Liver (tissue), 9 donors: ENCODE results near the gene PRSS33. TPM values are rescaled to one million over a fixed set of nuclear protein-coding genes. Genes with fewer than 3 reads are reported as not detected.

Source experiments
- DNase-seq: peaks from one replicate; pipeline ENCODE4 v3.0.0-alpha.2; 2017; ENCODE audit warnings: low spot score
- H3K27ac ChIP-seq, 2 donors: one replicate each; pipeline ENCODE4 v1.7.0; 2013; ENCODE audit warnings: inconsistent platforms in 2 of 2, low read length in 2 of 2, control low read depth in 1 of 2, low read depth in 1 of 2, mild to moderate bottlenecking in 1 of 2
- H3K27me3 ChIP-seq, 4 donors: one replicate each; pipeline versions ENCODE4 v1.6.1 to v1.7.0; 2013; ENCODE audit warnings: low read length in 3 of 4, inconsistent platforms in 1 of 4, mild to moderate bottlenecking in 1 of 4, moderate library complexity in 1 of 4; ENCODE audit not compliant: control insufficient read depth in 4 of 4, insufficient read depth in 4 of 4
- H3K36me3 ChIP-seq, 4 donors: one replicate each; pipeline versions ENCODE4 v1.6.1 to v1.7.0; 2013; ENCODE audit warnings: low read length in 3 of 4, mild to moderate bottlenecking in 3 of 4, low read depth in 1 of 4, moderate library complexity in 1 of 4; ENCODE audit not compliant: control insufficient read depth in 4 of 4, insufficient read depth in 3 of 4
- H3K4me1 ChIP-seq, 4 donors: one replicate each; pipeline versions ENCODE4 v1.6.1 to v1.7.0; 2013; ENCODE audit warnings: low read length in 3 of 4, mild to moderate bottlenecking in 3 of 4, moderate library complexity in 1 of 4; ENCODE audit not compliant: control insufficient read depth in 4 of 4, insufficient read depth in 4 of 4
- H3K4me3 ChIP-seq, 3 donors: one replicate each; pipeline versions ENCODE4 v1.6.1 to v1.7.0; 2013; ENCODE audit warnings: low read length in 3 of 3, control low read depth in 1 of 3, low read depth in 1 of 3, mild to moderate bottlenecking in 1 of 3
- H3K9ac ChIP-seq, 2 donors: one replicate each; pipeline ENCODE4 v1.7.0; 2013; ENCODE audit warnings: low read length in 2 of 2, mild to moderate bottlenecking in 2 of 2, moderate library complexity in 2 of 2, control low read depth in 1 of 2, low read depth in 1 of 2
- H3K9me3 ChIP-seq, 4 donors: one replicate each; pipeline versions ENCODE4 v1.6.1 to v1.7.0; 2013; ENCODE audit warnings: low read length in 3 of 4; ENCODE audit not compliant: control insufficient read depth in 4 of 4
- ATF3 ChIP-seq: IDR thresholded peaks from 2 replicates; pipeline ENCODE4 v1.6.1; 2016; ENCODE audit warnings: antibody characterized with exemption
- CTCF ChIP-seq: fragments of 150-350 bp; IDR thresholded peaks from 2 replicates; pipeline ENCODE4 v1.5.1; 2017; ENCODE audit warnings: improper control_type of control experiment, low read depth, low read length; ENCODE audit not compliant: missing input control
- FOXA2 ChIP-seq: IDR thresholded peaks from 2 replicates; pipeline ENCODE4 v1.6.1; 2016; ENCODE audit warnings: antibody characterized with exemption
- GABPA ChIP-seq, 2 donors: IDR thresholded peaks in 1 of 2; conservative IDR thresholded peaks in 1 of 2; 2 replicates each; pipeline ENCODE4 v1.6.1; 2016; ENCODE audit warnings: antibody characterized with exemption in 2 of 2, mild to moderate bottlenecking in 1 of 2, moderate library complexity in 1 of 2
- HNF4A ChIP-seq, 2 donors: conservative IDR thresholded peaks; 2 replicates each; pipeline ENCODE4 v1.6.1; 2016; ENCODE audit warnings: antibody characterized with exemption in 2 of 2, mild to moderate bottlenecking in 2 of 2
- HNF4G ChIP-seq: IDR thresholded peaks from 2 replicates; pipeline ENCODE4 v1.6.1; 2016; ENCODE audit warnings: antibody characterized with exemption
- JUND ChIP-seq, 2 donors: IDR thresholded peaks; 2 replicates each; pipeline ENCODE4 v1.6.1; 2016; ENCODE audit warnings: antibody characterized with exemption in 2 of 2
- MAX ChIP-seq: IDR thresholded peaks from 2 replicates; pipeline ENCODE4 v1.6.1; 2016; ENCODE audit warnings: antibody characterized with exemption
- NR2F2 ChIP-seq: IDR thresholded peaks from 2 replicates; pipeline ENCODE4 v1.6.1; 2016; ENCODE audit warnings: antibody characterized with exemption
- RAD21 ChIP-seq, 2 donors: IDR thresholded peaks; 2 replicates each; pipeline ENCODE4 v1.6.1; 2016; ENCODE audit warnings: antibody characterized with exemption in 2 of 2, mild to moderate bottlenecking in 2 of 2
- REST ChIP-seq: IDR thresholded peaks from 2 replicates; pipeline ENCODE4 v1.6.1; 2016; ENCODE audit warnings: antibody characterized with exemption, mild to moderate bottlenecking
- RXRA ChIP-seq, 2 donors: IDR thresholded peaks; 2 replicates each; pipeline ENCODE4 v1.6.1; 2017 to 2018; ENCODE audit warnings: antibody characterized with exemption in 2 of 2, mild to moderate bottlenecking in 1 of 2
- SP1 ChIP-seq: IDR thresholded peaks from 2 replicates; pipeline ENCODE4 v1.6.1; 2018; ENCODE audit warnings: antibody characterized with exemption, mild to moderate bottlenecking
- TAF1 ChIP-seq: conservative IDR thresholded peaks from 2 replicates; pipeline ENCODE4 v1.6.1; 2016; ENCODE audit warnings: antibody characterized with exemption, mild to moderate bottlenecking
- ZBTB33 ChIP-seq: IDR thresholded peaks from 2 replicates; pipeline ENCODE4 v1.6.1; 2016; ENCODE audit warnings: antibody characterized with exemption
- WGBS: extraction: QIAGEN DNeasy Blood & Tissue Kit; methylation state at CpG from one replicate; pipeline ENCODE4 v1.1.7; 2013; 5-methylcytosine and 5-hydroxymethylcytosine counted together
- polyA plus RNA-seq, 2 donors: library from polyadenylated mRNA; stranded (reverse) in 1 of 2; unstranded in 1 of 2; fragments of 200-250 nt in 1 of 2; fragments of >200 nt in 1 of 2; fragmentation: Nextera tagmentation in 1 of 2; extraction: Ambion mirVana in 1 of 2; gene quantifications; one replicate each; pipeline versions ENCODE4 v1.2.1 to v1.2.3, GENCODE V29; 2013 to 2015
- total RNA-seq, 2 donors: library from RNA; depleted of rRNA; stranded (reverse); fragments of >200 nt; gene quantifications; one replicate each; pipeline ENCODE4 v1.2.3, GENCODE V29; 2014
- donor health status: healthy.
- donor health status: healthy.
- donor health status: healthy.
- donor health status: healthy.
- donor health status: healthy.

The PRSS33 gene
- total and polyA plus RNA-seq, 4 donors = not detected

GRCh38 chr16:2782583-2783351, 4.6 kb downstream of the PRSS33 start:
- DNase-seq = no peak
- peaks cover 4 to 21% (median 13%) of the 10 kb centered on the region in 4 donors for H3K4me1 ChIP-seq
- no peak for TF ChIP-seq TAF1
- no peak overlapping the region for H3K9ac ChIP-seq
- peaks cover 0 to 5% (median 1%) of the 10 kb centered on the region in 4 donors for H3K27me3 ChIP-seq
- no peaks in the 10 kb centered on the region for H3K36me3 ChIP-seq
- H3K27ac ChIP-seq = no peak overlapping the region
- H3K9me3 ChIP-seq = no peaks in the 10 kb centered on the region
- 84% methylated on average over 20 of the region's 20 CpGs for WGBS
- H3K4me3 ChIP-seq = no peak overlapping the region

- H3K9ac ChIP-seq = no peak overlapping the region
- no peaks in the 10 kb centered on the region for H3K36me3 ChIP-seq
- no peak for DNase-seq
- no peak overlapping the region for H3K27ac ChIP-seq
- no peak overlapping the region for H3K4me3 ChIP-seq
- TF ChIP-seq ZBTB33 = no peak
- no peak for TF ChIP-seq GABPA (IDR thresholded peaks at IDR 0.05 in 1 of 2, conservative IDR thresholded peaks at IDR 0.05 in 1 of 2)
- TF ChIP-seq JUND (IDR thresholded peaks at IDR 0.05) = no peak
- no peak for TF ChIP-seq HNF4G
- TF ChIP-seq MAX = no peak
- TF ChIP-seq REST = no peak
- no peak for TF ChIP-seq CTCF
- no peak for TF ChIP-seq FOXA2
- TF ChIP-seq RXRA (IDR thresholded peaks at IDR 0.05) = no peak
- no peak for TF ChIP-seq RAD21 (IDR thresholded peaks at IDR 0.05)
- TF ChIP-seq SP1 = no peak
- no peak for TF ChIP-seq NR2F2
- TF ChIP-seq TAF1 = no peak
- no peak for TF ChIP-seq HNF4A (conservative IDR thresholded peaks at IDR 0.05)
- TF ChIP-seq ATF3 = no peak
- no peaks in the 10 kb centered on the region for H3K27me3 ChIP-seq
- H3K9me3 ChIP-seq = no peaks in the 10 kb centered on the region
- 70% methylated on average over 17 of the region's 17 CpGs for WGBS
- H3K4me1 ChIP-seq = peaks cover 10 to 25% (median 19%) of the 10 kb centered on the region in 4 donors
Observed at GRCh38 chr16:2779978-2780898, 7.1 kb downstream of the PRSS33 start.
